Dedifferentiated amniotic fluid mesenchymal stem cell (primary cell): ENCODE results near the gene SHISAL2A.
A peak's percentile ranks its signal among the peaks of the same experiment; 100 is the strongest.

Source experiments
- DNase-seq: peaks from one replicate; pipeline ENCODE4 v3.0.0-alpha.2; 2016; ENCODE audit errors: extremely low spot score

Gene SHISAL2A

DNA sequence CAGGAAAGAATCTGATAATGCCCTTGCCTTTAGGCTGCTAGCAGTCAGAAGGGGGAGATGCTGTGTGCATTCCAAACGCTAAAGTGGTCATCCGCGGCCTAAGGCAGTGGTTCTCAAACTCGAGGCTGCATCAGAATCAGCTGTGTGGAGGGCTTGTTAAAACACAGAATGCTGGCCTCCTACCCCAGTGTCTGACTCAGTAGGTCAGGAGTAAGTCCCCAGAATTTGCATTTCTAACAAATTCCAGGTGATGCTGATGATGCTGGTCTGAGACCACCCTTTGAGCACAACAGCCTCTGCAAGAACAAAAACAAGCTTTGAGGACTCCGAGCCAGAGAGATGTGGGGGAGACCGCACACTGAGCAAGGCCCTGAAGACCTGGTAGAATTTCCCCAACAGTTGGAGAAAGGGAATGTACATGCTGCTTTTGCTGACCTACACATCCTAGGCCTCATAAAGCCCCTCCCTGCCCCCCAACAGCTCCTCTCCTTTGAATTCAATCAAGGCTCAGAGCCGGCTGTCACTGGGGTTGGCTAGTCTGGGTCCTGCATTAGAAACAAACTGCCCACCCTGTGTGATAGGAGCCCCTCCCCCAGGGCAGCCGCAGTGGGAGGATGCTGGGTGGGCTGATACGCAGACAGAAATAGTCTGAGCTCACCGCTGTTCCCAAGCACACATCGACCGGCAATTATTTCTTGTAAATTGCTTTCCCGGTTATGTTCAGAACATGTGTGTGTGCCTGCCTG lies 27.1 kb downstream of the SHISAL2A start:
- no peak for DNase-seq

- no peak for DNase-seq
These were observed 27.8 kb downstream of the SHISAL2A start for GRCh38 chr1:52660807-52661206.

GRCh38 chr1:52662645-52663313 lies 29.8 kb downstream of the SHISAL2A start:
- DNase-seq, result peak; percentile 57

DNA sequence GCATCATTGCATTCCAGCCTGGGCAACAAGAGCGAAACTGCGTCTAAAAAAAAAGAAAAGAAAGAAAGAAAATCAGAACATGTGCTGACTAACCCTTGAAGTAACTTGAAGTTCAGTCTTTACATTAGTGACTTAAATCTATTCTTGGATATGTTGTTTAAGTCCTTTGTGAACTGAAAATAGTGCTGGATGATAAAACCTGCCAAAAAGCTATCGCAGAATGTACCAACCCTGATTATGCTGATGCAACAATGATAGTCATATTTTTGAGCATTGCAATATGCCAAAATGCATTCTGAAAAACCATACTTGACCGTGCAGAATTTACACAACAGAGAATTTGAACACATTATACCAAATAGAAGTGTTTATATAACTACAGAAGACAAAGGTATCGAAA lies 30.7 kb downstream of the SHISAL2A start:
- no peak for DNase-seq

DNA sequence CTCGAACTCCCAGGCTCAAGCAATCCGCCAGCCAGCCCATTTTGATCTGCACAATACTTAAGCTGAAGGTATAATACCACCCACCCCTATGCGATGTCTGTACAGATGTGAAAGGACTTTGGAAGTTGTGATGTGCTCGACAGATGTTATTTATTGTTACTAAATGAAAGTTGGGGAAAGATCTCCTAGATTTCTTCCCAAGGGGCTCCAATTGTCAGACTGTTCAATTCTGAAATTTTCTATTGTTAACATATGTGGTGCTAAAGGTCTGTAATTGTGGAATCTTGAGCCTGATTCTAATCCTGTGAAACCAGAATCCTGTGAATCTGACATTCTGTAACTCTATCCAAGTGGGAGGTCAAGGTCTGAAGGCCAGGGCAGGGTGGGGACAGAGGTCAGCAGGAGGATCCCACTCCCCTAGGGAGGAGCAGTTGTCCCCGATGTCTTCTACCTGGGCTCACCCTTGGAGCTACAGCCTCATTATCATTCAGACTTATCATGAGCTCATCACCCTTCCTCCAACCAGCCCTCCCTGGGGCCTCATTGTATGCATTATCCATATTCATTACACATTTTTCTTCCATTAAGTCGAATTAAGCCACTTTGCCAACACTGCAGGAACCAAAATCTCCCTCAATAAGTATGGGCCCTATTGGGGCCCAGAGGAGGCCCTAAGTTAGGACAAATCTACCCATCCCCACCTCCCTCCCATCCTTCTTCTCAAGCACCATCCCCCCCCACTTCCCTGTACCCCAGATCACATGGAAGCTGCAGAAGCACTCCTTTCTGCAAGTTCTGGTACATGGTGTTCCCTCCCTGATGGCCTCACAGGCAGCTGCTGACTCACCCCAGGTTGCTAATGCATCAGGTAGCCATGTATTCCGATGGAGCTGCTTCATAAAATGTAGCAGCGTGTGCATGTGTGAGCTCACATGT lies 32.3 kb downstream of the SHISAL2A start:
- DNase-seq, result no peak

- no peak for DNase-seq
These were observed 34.3 kb downstream of the SHISAL2A start for GRCh38 chr1:52667290-52667689.

DNA sequence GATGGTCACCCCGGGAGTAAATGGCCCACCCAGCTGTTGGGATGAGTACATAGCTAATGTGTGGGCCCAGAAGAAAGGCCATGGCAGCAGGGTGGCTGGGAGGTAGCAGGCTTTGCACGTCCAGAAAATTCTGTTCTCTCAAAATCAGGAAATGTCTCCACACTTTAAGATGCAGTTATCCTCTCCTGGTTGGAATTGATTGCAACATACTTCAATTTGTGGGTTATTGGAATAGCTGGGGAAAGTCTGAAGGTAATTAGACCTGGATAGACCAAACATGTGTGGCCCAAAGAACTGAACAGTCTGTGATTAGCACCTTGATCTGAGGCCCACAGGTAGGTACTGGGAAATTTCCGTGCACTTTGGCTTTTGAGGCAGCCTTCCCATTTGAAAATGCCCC lies 35.0 kb downstream of the SHISAL2A start:
- DNase-seq, result no peak

DNA sequence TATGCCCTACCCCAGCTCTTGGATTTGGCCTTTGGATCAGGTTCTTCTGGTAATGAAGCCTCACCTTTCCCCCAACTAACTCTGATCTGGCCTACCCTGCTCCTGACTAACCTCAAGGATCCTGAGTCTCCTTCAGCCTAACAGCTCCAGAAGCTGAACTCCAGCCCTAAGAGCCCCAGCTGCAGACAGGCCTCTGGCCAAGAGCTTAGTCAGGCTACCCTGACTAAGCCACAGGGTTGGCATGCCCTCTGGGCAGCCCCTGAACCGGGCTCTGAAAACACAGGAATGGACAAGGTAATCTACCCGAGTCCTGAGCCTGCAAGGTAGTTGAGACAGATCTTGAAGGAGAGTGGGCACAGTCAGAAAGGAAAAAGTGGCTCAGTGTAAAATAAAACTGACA lies 35.7 kb downstream of the SHISAL2A start:
- DNase-seq, result no peak

DNA sequence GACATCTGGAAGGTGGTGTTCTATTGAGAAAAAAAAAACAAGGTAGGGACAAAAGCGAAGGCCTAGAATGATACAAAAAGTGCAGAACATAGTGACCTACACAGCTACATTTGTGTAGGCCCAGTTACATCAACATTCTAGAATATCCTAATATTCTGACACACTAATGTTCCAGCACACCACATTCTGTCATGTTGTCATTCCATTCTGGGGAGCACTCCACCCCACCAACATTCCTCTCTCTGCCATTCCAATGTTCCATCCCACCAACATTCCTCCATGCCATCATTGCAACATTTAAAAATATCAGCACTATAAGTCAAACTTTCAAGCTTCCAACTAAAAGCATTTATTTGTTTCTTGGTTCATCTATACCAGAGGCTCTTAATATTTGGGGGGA lies 36.7 kb downstream of the SHISAL2A start:
- DNase-seq, result peak; percentile 83

DNA sequence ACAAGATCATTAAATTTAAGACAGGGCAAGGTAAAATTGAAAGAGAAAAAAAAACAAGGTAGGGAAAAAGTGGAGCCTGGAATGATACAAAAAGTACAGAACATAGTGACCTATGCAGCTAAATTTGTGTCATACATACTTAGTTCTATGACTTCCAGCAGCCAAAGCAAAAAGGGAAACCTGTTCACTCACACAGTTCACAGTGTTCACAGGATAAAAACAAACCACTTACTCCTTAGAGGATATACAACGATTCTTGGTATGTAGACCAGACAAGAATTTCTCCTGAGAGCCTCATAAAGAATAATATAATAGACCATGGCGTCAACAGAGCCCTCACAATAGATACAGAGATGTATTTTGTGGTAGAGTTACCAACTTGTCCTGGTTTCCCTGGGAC lies 37.6 kb downstream of the SHISAL2A start:
- DNase-seq, result no peak

GRCh38 chr1:52672946-52673345 lies 40.0 kb downstream of the SHISAL2A start:
- DNase-seq, result no peak

DNA sequence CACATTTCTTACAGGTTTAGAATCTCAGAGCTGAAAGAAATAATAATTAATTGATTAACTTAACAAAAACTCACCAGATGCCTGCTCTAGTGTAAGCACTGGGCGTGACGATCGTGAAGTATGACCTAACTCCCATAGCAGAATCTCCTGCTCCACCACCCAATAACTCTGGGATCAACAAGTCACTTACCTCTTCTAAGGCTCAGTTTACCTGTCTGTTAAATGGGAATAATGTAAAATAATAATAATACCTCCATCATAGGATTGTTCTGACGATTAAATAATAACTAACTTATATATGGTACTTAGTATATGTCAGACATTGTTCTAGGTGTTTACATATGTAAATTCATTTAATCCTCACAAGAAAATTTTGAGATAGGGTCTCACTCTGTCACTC lies 40.5 kb downstream of the SHISAL2A start:
- no peak for DNase-seq

DNA sequence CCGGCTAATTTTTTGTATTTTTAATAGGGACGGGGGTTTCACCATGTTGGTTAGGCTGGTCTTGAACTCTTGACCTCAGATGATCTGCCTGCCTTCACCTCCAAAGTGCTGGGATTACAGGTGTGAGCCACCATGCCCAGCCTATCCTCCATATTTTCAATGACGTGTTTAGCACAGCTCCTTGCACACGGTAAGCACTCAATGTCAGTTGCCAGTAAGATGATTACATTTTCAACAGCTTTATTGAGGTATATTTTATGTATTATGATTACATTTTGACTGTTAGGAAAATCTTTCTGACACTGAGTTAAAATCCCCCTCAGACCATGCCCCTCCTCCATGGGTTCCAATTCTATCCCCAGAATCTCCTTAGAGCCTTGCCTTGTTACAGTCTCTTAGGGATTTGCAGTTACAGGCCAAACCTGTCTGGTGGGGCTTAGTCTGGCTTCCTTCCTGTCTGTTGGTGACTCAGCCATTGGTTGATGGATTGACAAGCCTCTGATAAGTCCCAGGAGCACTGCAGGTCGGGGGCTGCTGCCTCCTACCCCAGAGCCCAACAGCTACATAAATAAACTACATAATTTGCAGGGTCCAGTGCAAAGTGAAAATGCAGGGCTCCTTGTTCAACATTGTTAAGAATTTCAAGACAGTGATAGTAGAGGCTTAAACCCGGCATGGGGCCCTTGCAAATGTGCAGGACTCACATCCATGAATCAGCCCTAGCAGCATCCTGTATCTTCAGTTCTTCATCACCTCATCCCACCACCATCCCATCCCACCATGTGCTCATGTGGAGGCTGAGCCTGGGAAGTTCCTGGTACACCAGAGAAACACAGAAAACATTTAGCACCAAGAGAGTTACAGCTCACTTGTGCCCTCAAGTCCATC lies 41.8 kb downstream of the SHISAL2A start:
- DNase-seq, result no peak

- DNase-seq, result no peak
These were observed 43.4 kb downstream of the SHISAL2A start for GRCh38 chr1:52676249-52676903.

GRCh38 chr1:52677076-52677806 lies 44.3 kb downstream of the SHISAL2A start:
- no peak for DNase-seq

- DNase-seq, result no peak
These were observed 46.1 kb downstream of the SHISAL2A start for GRCh38 chr1:52679048-52679447.

DNA sequence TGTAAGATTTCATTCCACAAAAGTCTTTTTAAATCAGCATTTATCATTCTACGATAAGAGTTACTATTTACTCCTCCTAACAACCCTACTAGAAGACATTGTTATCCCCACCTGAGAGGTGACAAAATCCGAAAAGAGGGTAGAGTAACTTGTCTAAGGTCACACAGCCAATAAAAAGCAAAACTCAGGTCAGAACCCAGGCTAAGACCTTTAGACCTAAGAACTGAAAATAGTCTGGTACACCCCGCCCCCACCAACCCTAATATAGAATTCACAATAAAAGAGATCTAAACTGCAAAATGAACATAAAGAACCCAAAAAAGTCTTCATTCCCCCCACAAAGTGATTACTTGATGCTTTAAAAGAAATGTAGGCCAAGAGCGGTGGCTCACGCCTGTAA lies 46.5 kb downstream of the SHISAL2A start:
- no peak for DNase-seq

DNA sequence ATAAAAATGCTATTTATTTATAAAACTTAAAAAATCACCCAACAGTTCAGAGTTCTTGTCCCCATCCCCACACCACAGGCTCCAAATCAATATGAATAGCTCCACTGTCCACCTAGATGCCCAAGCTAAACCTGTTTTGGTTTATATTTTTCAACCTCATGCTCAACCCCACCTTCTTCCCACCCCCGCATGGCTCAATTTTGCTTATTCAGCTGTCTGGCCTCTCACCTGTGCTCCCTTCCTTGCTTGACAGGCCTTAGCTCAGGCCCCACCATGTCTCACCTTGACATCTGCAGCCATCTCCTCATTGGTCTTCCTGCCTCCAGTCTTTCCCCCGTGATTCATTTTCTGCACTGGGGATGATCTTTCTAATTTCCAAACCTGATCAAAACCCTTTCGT lies 47.4 kb downstream of the SHISAL2A start:
- no peak for DNase-seq

DNA sequence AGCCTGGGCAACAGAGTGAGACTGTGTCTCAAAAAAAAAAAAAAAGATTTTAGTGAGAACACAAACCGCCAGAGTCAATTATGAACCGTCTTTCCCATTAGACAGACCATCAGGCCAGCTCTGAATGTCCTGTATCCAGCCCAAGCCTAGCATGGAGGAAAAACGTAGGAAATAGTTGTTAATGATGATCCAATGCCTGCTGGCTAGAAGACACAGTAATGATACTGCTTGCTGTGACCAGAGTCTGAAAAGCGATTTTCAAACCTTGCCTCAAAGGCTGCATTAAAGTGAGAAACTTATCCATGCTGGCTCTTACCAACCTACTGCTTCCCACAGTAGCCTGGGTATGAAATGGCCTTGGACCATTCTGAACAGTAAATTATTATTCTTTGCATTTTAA lies 48.2 kb downstream of the SHISAL2A start:
- DNase-seq, result no peak

GRCh38 chr1:52683367-52683940 lies 50.5 kb downstream of the SHISAL2A start:
- DNase-seq, result no peak
